HG03064 (cell line): ENCODE results near the gene STK24.
"Not testable (repeated sequence)": the region's sequence is repeated elsewhere in the genome, so short reads cannot be mapped to it uniquely, and the experiment has no call there.

Experiments
- ATAC-seq: cut with Tn5 transposase; IDR thresholded peaks from one replicate; pipeline ENCODE4 v1.9.1; 2021; ENCODE audit warnings: low read depth; ENCODE audit not compliant: unreplicated experiment

Gene STK24

DNA sequence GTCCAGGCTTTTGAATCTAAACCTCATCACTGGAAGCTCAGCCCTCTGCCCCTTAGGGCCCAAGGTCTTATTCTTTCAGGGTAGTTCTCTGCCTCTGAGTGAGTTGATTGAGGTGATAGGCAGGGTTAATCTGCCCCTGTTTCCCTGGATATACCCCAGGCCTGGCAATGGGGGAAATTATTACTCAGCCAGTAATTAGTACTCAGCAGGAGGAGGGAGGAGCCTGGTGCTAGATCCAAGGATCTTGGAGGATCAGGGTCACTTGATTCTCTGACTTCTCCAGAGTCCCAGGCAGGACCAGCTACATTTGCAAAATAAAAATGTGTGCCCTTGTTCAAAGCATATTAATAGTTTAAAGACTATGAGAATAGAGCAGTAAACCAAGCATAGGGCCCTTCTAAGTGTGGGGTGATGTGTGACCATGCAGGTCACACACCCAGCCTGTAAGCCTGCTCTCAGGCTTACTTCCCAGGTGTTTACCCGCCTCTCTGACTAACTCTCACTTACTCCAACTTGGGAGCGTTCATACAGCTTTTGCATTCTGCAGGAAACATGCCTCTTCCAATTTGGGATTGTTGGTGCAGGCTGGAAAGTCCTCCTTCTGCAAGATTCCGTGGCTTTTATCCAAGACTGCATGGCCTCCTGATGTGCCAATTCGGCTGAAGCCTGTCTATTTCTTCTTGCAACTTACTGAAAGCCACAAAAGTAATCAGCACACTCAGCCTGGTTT lies 7.9 kb upstream of the STK24 start:
- ATAC-seq = no peak

DNA sequence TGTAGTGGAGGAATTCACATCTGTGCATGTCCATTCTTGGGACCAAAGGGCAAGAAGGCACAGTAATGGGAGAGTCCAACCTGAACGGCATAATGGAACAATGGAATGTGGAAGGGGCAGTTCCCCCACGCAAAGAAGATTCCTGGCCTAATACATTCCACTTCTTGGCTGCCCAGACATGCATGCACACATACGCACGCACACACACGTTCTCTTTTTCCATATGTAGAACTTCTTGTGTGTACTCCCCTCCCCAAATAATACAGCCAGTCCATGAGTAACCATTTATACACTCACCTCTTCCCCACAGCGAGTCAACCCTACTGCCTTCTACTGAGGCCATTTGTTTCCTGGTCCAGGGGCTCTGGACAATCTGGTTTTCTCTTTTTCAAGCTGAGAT lies 6.0 kb upstream of the STK24 start:
- ATAC-seq = no peak

DNA sequence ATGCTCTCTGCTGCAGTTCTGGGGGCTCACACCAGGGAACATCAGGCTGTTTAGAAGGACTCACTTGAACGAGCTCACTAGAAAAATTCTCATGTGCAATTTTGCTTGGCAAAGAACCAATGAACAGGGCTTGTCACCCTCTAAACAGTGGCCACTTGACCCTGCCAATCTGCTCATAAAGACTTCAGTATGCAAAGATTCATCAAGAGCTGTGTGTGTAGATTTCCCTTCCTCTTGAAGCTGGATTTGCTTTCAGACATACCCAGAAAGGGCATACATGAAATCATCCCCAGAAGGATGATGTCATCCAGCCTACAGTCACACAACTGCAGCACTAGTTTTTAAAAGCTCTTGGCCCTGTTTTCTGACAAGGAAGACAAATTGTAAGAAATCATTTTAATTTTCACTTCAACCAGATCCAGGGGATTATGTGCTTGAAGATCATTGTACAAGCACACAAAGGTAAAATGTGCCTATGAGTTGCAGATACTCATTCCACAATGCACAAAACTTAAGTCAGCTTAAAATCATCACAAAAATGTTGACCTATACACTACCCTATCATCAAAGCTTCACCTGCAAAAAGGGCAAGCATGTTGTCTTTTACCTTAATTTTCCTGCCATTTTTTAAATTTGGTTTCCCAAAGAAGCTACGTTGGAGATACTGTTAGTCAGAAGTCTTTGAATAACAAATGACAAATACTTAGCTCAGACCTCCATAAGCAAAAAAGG lies 5.2 kb upstream of the STK24 start:
- ATAC-seq = no peak

DNA sequence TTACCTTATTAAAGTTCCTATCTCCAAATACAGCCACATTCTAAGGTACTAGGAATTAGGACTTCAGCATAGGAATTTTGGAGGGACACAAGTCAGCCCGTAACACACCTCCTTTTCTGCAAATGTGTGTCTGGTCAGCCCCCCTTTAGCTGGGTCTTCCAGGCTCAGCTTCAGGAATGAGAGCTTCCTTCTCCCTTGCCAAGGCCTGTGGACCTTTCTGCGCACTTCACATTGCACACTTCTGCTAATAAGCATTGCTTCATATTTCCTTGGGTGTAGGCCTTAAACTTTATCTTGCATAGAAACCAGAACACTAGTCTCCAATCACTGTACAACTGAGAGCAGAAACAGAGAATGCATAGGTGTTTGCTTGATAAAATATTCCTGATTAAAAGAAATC lies 4.5 kb upstream of the STK24 start:
- no peak for ATAC-seq

DNA sequence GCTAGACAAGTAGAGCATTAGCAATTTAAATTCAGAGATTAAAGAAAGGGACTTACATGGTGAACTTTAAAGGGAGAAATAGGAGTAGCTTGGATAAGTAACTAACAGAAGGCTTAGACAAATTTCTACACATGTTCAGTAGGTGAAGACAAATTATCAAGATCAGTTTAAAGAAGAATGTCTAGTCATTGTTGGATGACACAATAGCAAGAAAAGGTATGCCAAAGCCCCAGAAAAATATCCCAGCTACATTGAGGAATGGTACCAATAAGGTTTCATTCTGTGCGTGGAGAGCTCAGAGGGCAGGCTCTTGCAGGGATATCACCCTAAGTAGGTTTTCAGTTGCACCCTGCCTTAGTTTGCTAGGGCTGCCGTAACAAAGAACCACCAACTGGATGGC lies 3.5 kb upstream of the STK24 start:
- no peak for ATAC-seq

DNA sequence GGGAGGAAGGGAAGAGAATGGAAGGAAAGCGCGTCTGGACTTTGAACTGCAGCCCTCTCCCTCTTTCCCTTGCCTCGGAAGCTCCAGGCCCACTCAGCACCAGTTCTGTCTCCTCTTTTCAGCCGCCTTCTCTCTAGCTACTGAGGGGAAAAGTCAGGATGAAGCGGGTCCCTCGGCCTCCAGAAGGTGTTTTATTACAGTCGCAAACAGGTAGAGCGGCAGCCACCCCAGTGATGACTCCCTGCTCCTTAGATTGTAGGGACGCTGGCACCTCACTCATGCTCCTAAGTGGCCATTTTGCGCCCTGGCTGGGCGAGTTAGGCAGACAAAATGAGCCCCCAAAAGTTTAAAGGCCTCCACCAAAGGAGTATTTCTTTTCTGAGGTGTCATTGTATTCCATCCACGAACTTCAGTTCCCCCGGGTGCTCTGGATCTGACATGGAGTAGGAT lies 954 bp upstream of the STK24 start:
- no peak for ATAC-seq

DNA sequence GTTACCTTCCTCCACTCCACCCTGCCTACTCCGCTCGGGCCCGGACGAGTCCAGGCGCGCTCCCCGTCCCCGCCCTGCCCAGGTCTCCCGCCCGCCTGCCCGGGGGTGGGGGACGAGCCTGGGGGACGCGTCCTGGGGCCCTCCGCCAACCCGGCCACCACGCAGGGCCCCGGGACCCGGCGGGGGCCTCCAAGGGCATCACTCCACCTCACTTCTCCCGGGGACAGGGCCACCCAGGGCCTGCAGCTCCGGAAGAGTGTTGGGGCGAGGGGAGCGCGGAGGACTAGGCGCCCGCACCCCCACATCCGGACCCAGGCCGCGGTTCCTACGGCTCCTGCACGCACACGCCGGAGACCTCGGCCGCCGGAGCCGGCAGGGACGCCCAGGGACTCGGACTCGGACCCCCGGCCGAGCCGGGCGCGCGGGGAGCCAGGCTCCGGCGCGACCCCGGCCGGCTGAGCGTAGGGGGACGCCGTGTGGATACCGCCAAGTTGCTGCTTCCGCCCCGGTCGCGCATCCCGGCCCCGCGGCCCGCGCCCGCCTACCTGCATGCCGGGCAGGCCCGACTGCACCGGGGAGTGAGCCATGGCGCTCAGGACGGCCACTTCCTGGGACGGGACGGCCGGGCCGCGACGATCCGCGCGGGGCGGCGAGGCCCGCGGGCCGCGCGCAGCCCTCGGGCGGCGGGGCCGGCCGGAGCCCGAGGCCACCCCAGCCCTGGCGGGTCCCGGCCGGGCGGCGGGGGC lies 534 bp downstream of the STK24 start:
- ATAC-seq = peak; percentile 35

DNA sequence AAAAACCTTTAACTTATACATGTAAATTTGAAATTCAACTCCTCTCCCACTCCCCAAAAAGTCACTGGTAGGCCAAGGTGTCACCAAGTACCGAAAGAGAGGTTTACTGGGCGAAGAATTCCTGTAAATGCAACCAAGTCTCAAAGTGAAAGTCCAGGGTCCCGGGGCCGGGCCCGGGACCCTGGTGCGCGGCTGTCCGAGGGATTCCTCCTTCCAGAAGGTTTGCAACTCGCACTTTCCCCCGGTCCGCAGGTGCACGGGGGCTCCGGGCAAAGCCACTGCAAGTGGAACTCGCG lies 1.1 kb downstream of the STK24 start:
- no peak for ATAC-seq

DNA sequence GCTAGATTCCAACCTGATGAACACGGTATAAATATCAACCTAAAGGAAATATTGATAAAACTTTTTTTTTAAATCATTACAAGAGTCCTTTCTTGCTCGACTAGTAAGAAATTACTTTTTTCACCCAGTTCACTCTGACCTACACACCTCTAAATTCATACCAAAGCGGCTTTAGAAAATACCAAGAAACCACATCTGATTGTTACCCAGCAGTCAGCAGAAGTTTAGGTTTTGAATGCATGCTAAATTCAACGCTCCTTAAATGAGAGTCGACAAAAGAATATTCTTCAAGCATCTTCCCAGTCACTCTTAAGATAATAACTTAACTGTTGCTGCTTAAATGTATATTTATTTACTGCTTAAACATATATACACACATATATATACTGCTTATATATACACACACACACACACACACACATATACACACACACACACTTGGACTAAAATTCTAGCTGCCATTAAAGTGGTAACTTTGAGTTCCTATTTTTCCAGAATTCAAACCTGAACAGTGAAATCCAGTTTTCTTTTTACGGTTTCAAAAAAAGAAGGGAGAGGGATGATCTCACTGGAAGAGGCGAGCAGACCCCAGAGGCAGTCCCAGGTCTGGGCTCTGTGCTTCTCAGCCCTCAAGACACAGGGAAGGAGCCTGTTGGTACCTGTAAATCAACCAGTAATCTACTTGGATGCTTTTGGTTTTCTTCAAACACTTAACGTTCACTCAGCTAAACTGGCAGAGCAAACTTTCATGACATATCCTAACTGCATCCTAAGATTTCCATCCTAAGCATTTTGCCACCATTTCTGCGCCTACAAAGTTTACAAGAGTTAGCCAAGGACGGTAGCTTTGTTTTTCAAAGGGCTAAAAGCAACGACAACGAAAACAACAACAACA lies 1.7 kb downstream of the STK24 start:
- no peak for ATAC-seq

DNA sequence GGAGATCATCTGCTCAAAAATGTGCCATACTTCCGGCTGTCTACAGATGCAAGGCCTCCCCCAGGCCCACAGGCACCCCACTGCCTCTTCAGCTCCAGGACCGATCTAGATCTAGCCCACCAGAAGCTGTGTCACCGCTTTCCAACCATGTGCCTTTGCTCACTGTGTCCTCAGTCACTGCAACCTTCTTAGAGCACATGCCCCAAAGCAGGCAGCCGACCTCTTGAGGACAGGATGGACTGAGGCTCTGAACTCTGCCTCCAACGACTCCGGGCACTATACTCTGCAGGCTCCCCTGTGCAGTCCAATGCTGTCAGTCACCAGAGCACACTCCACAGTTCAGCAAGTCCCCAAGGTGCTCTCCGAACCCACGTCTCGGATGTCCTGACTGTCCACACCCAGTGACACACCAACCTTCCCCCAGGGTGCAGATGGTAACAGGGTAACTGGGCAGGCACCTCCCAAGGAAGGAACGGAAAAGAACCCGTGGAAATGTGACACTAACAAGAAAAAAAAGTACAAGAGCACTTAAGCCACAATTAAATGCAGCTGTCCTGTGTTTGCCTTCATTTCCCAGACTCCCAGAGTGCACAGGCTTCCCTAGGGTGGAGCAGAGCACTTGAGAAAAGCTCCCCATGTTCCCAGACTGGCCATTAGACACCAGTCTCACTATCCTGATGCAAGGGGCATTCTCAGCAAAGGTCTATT lies 4.8 kb downstream of the STK24 start:
- no peak for ATAC-seq

DNA sequence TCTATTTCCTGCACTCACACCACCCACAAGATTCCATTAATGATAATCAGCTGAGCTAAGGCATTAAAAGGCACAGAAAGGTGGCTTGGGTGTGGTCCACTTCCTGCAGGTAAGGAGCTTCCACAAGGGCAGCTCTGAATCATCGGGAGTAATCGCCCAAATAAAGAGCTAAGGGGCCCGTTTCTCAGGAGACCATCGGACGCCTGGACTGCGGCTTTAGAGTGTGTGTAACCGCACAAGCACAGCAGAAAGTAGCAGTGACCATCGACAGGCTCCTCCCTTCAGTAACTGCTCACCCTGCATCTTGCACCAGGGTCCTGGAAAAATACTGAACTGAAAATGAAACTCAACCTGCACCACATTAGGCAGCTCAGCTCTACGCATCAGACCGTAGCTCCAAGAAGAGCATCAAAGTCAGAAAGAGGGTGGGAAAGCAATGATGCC lies 6.0 kb downstream of the STK24 start:
- peak; percentile 65 for ATAC-seq

DNA sequence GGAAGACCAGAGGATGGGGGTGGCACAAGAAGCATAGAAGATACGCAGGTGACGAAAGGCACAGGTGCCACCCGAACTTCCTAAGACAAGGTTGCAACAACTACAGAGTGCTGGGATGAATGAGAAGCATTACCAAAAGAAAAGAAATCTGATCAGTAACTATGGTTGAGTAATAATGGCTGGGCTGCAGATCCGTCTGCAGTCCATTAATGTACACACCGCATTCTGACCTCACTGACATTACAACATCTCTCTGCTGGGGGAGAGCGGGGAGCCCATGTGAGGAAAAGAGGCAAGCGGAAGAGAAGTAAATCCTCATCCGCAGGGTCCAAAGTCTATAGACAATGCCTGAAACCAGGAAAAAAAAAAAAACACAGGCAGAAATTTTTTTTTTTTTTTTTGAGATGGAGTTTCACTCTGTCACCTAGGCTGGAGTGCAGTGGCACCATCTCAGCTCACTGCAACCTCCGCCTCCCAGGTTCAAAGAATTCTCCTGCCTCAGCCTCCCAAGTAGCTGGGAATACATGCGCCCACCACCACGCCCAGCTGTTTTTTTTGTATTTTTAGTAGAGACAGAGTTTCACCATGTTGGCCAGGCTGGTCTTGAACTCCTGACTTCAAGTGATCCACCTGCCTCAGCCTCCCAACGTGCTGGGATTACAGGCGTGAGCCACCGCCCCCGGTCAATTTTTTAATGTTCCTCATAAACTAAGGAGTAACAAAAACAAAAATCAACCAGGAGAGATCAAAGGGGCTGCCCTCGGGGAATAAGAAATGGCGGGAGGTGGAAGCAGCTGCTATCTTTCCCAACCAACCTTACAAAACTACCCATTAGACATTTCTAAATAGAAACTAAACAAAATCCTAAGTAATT lies 7.2 kb downstream of the STK24 start:
- ATAC-seq = not testable (repeated sequence)

DNA sequence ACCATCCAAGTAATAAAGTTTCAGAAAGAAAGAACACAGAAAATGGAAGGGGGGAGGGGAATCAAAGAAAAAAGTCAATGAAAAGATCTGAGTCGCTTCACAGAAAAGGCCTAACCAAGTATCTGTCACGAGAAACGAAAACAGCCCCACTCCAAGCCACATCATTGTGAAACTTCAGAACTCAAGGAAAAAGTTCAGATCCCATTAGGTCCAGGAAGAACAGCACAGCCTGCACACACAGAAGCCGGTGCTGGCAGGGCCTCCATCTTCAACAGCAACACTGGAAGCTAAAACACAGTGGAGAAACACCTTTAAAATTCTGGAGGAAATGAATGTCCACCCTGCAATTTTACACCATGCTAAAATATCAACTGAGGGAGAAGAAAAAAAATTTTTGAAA lies 8.0 kb downstream of the STK24 start:
- no peak for ATAC-seq

DNA sequence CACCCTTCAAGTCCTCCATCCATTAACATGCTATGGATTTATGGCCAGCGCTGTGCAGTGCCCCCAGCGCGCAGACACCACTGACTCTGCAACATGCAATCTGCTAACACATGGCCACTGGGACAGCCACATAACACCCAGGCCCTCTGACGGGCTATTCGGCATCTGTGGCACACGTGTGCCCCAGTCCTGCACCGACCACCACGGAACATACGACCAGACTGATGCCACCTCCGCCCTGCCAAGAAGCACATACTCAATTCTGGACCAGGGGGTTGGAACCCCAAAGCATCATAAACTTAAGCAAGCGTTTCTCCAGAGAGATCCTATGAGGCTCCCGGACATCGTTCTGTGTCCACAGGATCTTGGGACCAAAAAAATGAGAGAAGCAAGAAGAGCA lies 9.8 kb downstream of the STK24 start:
- no peak for ATAC-seq

DNA sequence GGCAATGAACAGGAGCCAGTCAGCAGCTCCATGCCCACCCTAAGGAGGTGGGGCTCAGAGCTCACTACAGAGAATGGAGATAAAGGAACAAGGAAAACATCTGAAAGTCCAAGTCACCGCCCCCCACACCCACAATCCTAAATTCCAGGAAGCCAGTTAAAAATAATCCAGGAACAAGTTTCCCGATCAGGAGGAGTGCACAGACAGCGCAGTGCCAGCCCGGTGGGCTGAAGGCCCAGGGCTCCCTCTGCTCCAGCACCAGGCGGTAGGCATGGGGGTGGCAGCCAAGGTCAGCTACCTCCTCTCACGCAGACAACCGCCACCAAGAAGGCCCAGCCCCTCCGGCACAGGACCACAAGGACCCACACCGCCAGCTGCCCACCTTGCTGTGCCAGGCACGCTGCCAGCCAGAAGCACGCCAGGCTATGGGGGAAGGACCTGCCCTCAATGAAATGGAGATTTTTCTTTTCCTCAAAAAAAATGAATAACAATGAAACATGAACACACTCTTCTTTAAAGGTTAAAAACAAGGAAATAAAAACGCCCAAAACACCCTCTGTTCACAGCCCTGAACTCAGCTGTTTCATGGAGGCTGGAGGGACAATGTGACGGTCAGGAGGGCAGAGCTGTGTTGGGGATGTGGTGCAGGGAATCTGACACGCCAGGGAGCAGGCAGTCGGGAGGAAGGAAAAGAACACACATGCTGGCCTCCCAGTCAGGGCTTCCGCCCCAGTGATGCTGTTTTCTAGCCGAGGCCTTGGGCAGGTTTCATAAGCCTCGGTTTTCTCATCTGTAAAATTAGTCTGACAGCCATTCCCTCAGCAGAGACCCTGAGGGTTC lies 11.0 kb downstream of the STK24 start:
- no peak for ATAC-seq

DNA sequence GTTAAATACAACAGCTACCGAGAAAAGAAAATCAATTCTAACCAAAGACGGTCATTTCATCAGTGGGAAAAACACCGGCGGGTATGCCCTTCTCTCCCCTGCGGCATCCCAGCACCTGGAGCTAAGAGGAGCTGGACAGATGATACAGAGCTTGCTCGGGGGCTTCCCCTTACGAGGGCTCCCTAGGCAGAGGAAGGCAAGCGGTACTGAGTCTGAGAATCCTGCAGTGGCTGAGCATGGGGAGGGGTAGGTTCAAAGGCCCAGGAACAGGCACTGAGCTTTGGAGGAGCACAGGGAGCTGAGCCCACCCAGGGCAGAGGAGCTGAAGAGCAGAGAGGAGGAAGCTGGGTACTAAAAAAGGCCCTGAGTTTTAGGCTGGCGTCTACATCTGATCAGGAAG lies 12.7 kb downstream of the STK24 start:
- ATAC-seq = no peak

DNA sequence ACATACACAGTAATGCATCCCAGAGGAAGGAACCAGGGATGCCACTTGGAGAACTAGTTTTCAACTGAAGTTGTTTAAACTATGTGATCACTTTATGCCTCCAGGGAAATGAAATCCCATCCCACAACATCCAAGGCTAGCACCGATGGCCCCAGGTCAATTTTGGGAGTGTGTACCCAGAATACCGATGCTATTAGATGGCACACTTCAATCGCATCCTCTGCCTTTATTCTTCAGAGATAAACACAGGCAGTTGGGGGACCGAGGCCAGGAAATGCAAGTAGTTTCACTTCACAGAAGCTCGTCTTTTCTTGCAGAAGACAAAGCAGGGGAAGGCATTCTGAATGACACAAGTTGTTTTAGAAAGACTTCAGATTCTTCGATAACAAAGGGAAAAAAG lies 13.8 kb downstream of the STK24 start:
- ATAC-seq = no peak

DNA sequence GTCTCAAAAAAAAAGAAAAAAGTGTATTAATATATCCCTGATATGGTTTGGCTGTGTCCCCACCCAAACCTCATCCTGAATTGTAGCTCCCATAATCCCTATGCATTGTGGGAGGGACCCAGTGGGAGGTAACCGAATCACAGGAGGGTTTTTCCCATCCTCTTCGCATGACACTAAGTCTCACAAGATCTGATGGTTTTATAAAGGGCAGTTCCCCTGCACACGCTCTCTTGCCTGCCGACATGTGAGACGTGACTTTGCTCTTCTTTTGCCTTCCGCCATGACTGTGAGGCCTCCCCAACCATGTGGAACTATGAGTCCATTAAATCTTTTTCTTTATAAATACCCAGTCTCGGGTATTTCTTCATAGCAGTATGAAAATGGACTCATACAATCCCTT lies 17.7 kb downstream of the STK24 start:
- ATAC-seq = no peak
